Esophagus muscularis mucosa (tissue), 4 donors: Measurements from ENCODE around the gene MYL12B. TPM values are rescaled to one million over a fixed set of nuclear protein-coding genes. Genes with fewer than 3 reads are reported as not detected.

Experiments used
- DNase-seq: peaks from one replicate; pipeline ENCODE4 v3.0.0-alpha.2; 2017; ENCODE audit errors: extremely low spot score
- H3K27ac ChIP-seq, 4 donors: fragments of 200-600 bp; sonication (generic); replicated peaks in 1 of 4; 1 replicate in 3 of 4; 2 replicates in 1 of 4; pipeline ENCODE4 v1.5.1; 2016 to 2019; ENCODE audit warnings: mild to moderate bottlenecking in 1 of 4
- H3K27me3 ChIP-seq, 4 donors: fragments of 200-600 bp; sonication (generic); one replicate each; pipeline versions ENCODE4 v1.5.1 to v1.6.0; 2016 to 2019
- H3K36me3 ChIP-seq, 4 donors: fragments of 200-600 bp; sonication (generic); one replicate each; pipeline ENCODE4 v1.5.1; 2016 to 2019
- H3K4me1 ChIP-seq, 4 donors: fragments of 200-600 bp; sonication (generic); one replicate each; pipeline ENCODE4 v1.5.1; 2016 to 2019
- H3K4me3 ChIP-seq, 4 donors: fragments of 200-600 bp; sonication (generic); 1 replicate in 2 of 4; 2 replicates in 2 of 4; pipeline ENCODE4 v1.5.1; 2016 to 2019; ENCODE audit warnings: mild to moderate bottlenecking in 4 of 4, moderate library complexity in 1 of 4
- H3K9me3 ChIP-seq, 4 donors: fragments of 200-600 bp; sonication (generic); 1 replicate in 3 of 4; 2 replicates in 1 of 4; pipeline ENCODE4 v1.5.1; 2016 to 2019
- CTCF ChIP-seq, 3 experiments: fragments of 200-600 bp in 2 of 3; fragments of 450-650 bp in 1 of 3; sonication (generic) in 2 of 3; IDR thresholded peaks; one replicate each; pipeline ENCODE4 v1.5.1; 2017 to 2019; ENCODE audit warnings: antibody characterized with exemption in 3 of 3, mild to moderate bottlenecking in 2 of 3, moderate library complexity in 1 of 3
- EP300 ChIP-seq: sonication (generic); formaldehyde crosslinking; IDR thresholded peaks from one replicate; pipeline ENCODE4 v1.6.1; 2017; ENCODE audit warnings: antibody characterized with exemption
- POLR2A ChIP-seq: fragments of 450-650 bp; IDR thresholded peaks from one replicate; pipeline ENCODE4 v1.6.1; 2017; ENCODE audit warnings: antibody characterized with exemption, moderate library complexity, mild to moderate bottlenecking, low read depth
- POLR2AphosphoS5 ChIP-seq, 2 donors: sonication (generic); formaldehyde crosslinking; IDR thresholded peaks; one replicate each; pipeline ENCODE4 v1.6.1; 2017; ENCODE audit warnings: antibody characterized with exemption in 2 of 2
- WGBS: methylation state at CpG from one replicate; pipeline ENCODE4 v1.1.5; 2018; 5-methylcytosine and 5-hydroxymethylcytosine counted together
- intact Hi-C: fragments of 100-400 bp; cut with DNase I; formaldehyde crosslinking; loops from one replicate; pipeline ENCODE4 v1.15.1; 2023
- total RNA-seq, 4 donors: library from RNA; depleted of rRNA; stranded (reverse); fragments of >200 nt; gene quantifications; one replicate each; pipeline versions ENCODE4 v1.1.0 to v1.2.1, GENCODE V29; 2016

MYL12B gene
- total RNA-seq, 4 donors from 2014 or later: 211 to 279 (median 244) TPM

DNA sequence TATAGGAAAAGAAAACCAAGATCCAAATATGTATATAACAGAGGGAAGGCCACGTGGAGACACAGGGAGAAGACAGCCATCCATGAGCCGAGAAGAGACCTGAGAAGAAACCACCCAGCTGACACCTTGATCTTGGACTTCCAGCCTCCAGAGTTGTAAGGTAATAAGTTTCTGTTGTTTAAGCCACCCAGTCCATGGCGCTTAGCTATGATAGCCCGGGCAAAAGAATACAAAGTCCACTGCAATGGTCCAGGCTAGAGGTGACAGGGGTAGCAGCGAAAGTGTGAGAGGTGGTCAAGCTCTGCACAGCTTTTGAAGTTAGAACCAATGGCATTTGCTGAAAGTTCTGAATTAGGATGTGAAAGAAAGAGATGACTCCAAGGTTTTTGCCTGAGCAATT lies 44.9 kb upstream of the MYL12B start:
- WGBS: 83% methylated on average over 5 of the region's 5 CpGs
- H3K4me3 ChIP-seq: no peak overlapping the region
- peak; percentile 39 for DNase-seq
- peaks cover 18 to 52% (median 42%) of the 10 kb centered on the region in 4 donors for H3K4me1 ChIP-seq
- peaks cover 3 to 25% (median 10%) of the 10 kb centered on the region in 4 donors for H3K36me3 ChIP-seq
- intact Hi-C loops: no loop called here
- peak overlapping the region; percentile 76 to 82 (median 82) for H3K27ac ChIP-seq
- no peak for TF ChIP-seq POLR2A
- TF ChIP-seq POLR2AphosphoS5 (IDR thresholded peaks at IDR 0.05): no peak
- TF ChIP-seq EP300: no peak
- TF ChIP-seq CTCF (IDR thresholded peaks at IDR 0.05): no peak
- H3K9me3 ChIP-seq: no peaks in the 10 kb centered on the region
- no peaks in the 10 kb centered on the region for H3K27me3 ChIP-seq

DNA sequence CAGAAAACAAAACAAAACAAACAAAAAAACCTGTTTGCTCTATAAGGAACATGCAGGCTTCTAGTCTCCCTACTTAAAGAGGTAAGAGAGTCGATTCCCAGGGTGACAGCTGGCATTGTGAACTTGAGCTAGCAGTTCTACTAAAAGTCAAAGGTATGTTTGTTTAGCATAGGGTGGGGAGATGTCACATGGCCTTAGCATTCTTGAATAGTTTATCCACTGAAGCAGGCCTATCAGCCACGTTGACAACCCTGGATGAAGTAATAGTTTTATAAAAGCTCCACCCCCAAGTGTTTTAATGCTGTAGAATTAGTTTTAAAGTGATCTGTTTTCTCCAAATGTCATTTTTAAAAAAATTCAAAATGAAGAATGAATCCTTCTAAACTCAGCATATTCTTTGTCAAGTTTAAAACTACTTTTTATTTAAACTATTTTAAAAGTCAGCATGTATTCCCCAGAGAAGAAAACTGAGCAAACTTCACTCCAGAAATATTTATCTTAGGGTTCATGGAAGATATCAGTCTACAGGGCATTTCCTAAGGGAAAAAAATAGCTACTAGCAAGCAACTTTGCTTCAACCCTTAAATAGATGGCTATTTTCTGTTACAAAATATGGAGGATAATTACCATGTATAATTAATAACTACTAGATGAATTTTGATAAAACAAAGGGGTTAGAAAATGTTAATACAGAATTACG lies 43.8 kb upstream of the MYL12B start:
- Histone ChIP-seq H3K36me3 (peaks cover 3 to 18% (median 10%) of the 10 kb centered on the region in 4 donors), H3K4me1 (peaks cover 12 to 40% (median 32%) of the 10 kb centered on the region in 4 donors), H3K27ac (peak overlapping the region; percentile 76 to 82 (median 82)), H3K27me3 (no peaks in the 10 kb centered on the region), H3K9me3 (no peaks in the 10 kb centered on the region), H3K4me3 (peak overlapping the region; percentile 37 to 57 (median 49))
- peak; percentile 21 for DNase-seq
- intact Hi-C loops: no loop called here
- no peak for TF ChIP-seq EP300
- no peak for TF ChIP-seq POLR2AphosphoS5 (IDR thresholded peaks at IDR 0.05)
- no peak for TF ChIP-seq POLR2A
- TF ChIP-seq CTCF (IDR thresholded peaks at IDR 0.05): no peak
- WGBS: 27% methylated on average over 3 of the region's 3 CpGs

DNA sequence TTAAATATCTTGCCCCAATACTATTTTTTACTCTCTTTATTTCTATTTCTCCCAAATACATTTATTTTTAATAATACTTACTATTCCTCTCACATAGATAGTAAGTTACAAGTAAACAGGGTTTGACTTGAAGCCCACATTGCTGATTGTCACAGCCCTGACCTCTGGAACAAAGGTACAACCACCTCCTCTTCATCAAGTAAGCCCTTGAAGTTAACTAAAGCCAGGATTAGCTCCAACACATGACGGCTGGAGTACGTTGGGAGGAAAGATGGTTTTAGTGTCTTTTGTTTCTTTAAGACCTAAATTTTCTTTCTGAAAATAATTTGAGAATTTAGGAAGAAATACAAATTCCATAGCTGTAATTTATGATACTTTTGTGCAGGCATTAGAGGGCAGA lies 43.1 kb upstream of the MYL12B start:
- TF ChIP-seq CTCF (IDR thresholded peaks at IDR 0.05): no peak
- TF ChIP-seq EP300: no peak
- TF ChIP-seq POLR2AphosphoS5 (IDR thresholded peaks at IDR 0.05): no peak
- TF ChIP-seq POLR2A: no peak
- intact Hi-C loops: no loop called here
- peak; percentile 14 for DNase-seq
- peak overlapping the region; percentile 37 to 57 (median 49) for H3K4me3 ChIP-seq
- no peaks in the 10 kb centered on the region for H3K9me3 ChIP-seq
- WGBS: 40% methylated on average over 2 of the region's 2 CpGs
- H3K27ac ChIP-seq: peak overlapping the region; percentile 76 to 82 (median 82)
- H3K36me3 ChIP-seq: peaks cover 3 to 12% (median 10%) of the 10 kb centered on the region in 4 donors
- peaks cover 5 to 33% (median 25%) of the 10 kb centered on the region in 4 donors for H3K4me1 ChIP-seq
- H3K27me3 ChIP-seq: no peaks in the 10 kb centered on the region

GRCh38 chr18:3219241-3219630 lies 42.7 kb upstream of the MYL12B start:
- peak; percentile 80 for DNase-seq
- H3K9me3 ChIP-seq: no peaks in the 10 kb centered on the region
- WGBS: 50% methylated on average over 8 of the region's 8 CpGs
- no peak for TF ChIP-seq EP300
- TF ChIP-seq CTCF (IDR thresholded peaks at IDR 0.05): no peak
- no peak for TF ChIP-seq POLR2AphosphoS5 (IDR thresholded peaks at IDR 0.05)
- no peak for TF ChIP-seq POLR2A
- H3K4me1 ChIP-seq: peaks cover 5 to 33% (median 23%) of the 10 kb centered on the region in 4 donors
- no peaks in the 10 kb centered on the region for H3K27me3 ChIP-seq
- peaks cover 3 to 11% (median 8%) of the 10 kb centered on the region in 4 donors for H3K36me3 ChIP-seq
- intact Hi-C loops: no loop called here
- H3K4me3 ChIP-seq: peak overlapping the region; percentile 37 to 57 (median 49)
- H3K27ac ChIP-seq: peak overlapping the region; percentile 76 to 82 (median 82)
